Panc1 (cell line): ENCODE measurements around the gene PEX7. TPM values are rescaled to one million over a fixed set of nuclear protein-coding genes. Genes with fewer than 3 reads are reported as not detected.
"Not testable (repeated sequence)": the region's sequence is repeated elsewhere in the genome, so short reads cannot be mapped to it uniquely, and the experiment has no call there.

ENCODE experiments used
- ATAC-seq: fragments of 200-7000 bp; cut with Tn5 transposase; 2 replicates; pipeline ENCODE4 v1.9.1; 2020; ENCODE audit warnings: mild to moderate bottlenecking, moderate library complexity
- BruUV-seq: library from RNA; stranded (reverse); fragments of 400-500 nt; replicated peaks from 2 replicates; lab custom pipeline; 2021; lab: Mats Ljungman, UMichigan
- CTCF ChIA-PET: fragments of 300-600 bp; sonication (Branson Sonifier 250); formaldehyde crosslinking; loops from one replicate; lab custom pipeline; 2022; ENCODE audit warnings: antibody characterized with exemption; lab: Charles Lee
- POLR2A ChIA-PET: fragments of 300-600 bp; sonication (Branson Sonifier 250); formaldehyde crosslinking; loops from one replicate; lab custom pipeline; 2022; ENCODE audit warnings: antibody characterized with exemption; lab: Charles Lee
- DNase-seq: peaks from one replicate; pipeline ENCODE4 v3.0.0-alpha.2; 2010; ENCODE audit warnings: low read depth, low spot score
- H3K27ac ChIP-seq: 2 replicates; pipeline ENCODE4 v1.5.1; 2011; ENCODE audit warnings: mild to moderate bottlenecking, low read length, inconsistent platforms
- H3K27me3 ChIP-seq: fragments of 200-500 bp; sonication (Bioruptor generic); 2 replicates; pipeline ENCODE4 v1.6.0; 2014; ENCODE audit warnings: low read length, inconsistent platforms; ENCODE audit not compliant: control insufficient read depth, insufficient read depth
- H3K36me3 ChIP-seq: fragments of 200-500 bp; sonication (Bioruptor generic); 2 replicates; pipeline ENCODE4 v1.5.1; 2014; ENCODE audit warnings: inconsistent platforms, mild to moderate bottlenecking, low read length, moderate library complexity; ENCODE audit not compliant: control insufficient read depth, insufficient read depth
- H3K4me1 ChIP-seq: 2 replicates; pipeline ENCODE4 v1.5.1; 2011; ENCODE audit warnings: inconsistent platforms, mild to moderate bottlenecking, low read length, moderate library complexity; ENCODE audit not compliant: control insufficient read depth, insufficient read depth
- H3K4me3 ChIP-seq, 2 experiments: 2 replicates each; pipeline ENCODE4 v1.5.1; 2011 to 2012; ENCODE audit warnings: low read depth in 2 of 2, low read length in 2 of 2, mild to moderate bottlenecking in 2 of 2, inconsistent platforms in 1 of 2, moderate library complexity in 1 of 2
- H3K9me3 ChIP-seq: fragments of 200-500 bp; sonication (Bioruptor generic); 2 replicates; pipeline ENCODE4 v1.5.1; 2014; ENCODE audit warnings: low read depth, mild to moderate bottlenecking, inconsistent platforms, low read length, moderate library complexity; ENCODE audit not compliant: control insufficient read depth, insufficient read depth
- POLR2AphosphoS5 ChIP-seq: IDR thresholded peaks from 2 replicates; pipeline ENCODE4 v1.6.1; 2012; ENCODE audit warnings: mild to moderate bottlenecking, low read depth, low read length, moderate library complexity
- SIN3A ChIP-seq: IDR thresholded peaks from 2 replicates; pipeline ENCODE4 v1.6.1; 2012; ENCODE audit warnings: low read depth, mild to moderate bottlenecking, low read length, moderate library complexity, borderline replicate concordance; ENCODE audit not compliant: insufficient read depth
- TCF7L2 ChIP-seq: IDR thresholded peaks from 2 replicates; pipeline ENCODE4 v1.6.1; 2011; ENCODE audit warnings: mild to moderate bottlenecking, low read depth, low read length, inconsistent platforms
- in situ Hi-C: cut with HindIII; loops from 2 replicates; pipeline ENCODE4 v1.10.0; 2016; ENCODE audit warnings: low sequenced_read_pairs, low pct_unique_long_range_greater_than_20kb
- intact Hi-C: fragments of 100-400 bp; cut with micrococcal nuclease; formaldehyde crosslinking; loops from one replicate; pipeline ENCODE4 v1.10.0; 2022; ENCODE audit not compliant: unreplicated experiment
- total RNA-seq: library from RNA; stranded (reverse); gene quantifications from one replicate; pipeline ENCODE4 v1.2.1, GENCODE V29; 2021; ENCODE audit not compliant: unreplicated experiment
- TF ChIP-seq, protein P1 (sequence below), 2 experiments: IDR thresholded peaks; 2 replicates each; pipeline ENCODE4 v1.6.1; 2011 to 2012; ENCODE audit warnings: low read depth in 2 of 2, control low read depth in 1 of 2, low read length in 1 of 2, mild to moderate bottlenecking in 1 of 2, moderate library complexity in 1 of 2; ENCODE audit not compliant: insufficient read depth in 1 of 2
- TF ChIP-seq, protein P2 (sequence below): fragments of 450-650 bp; IDR thresholded peaks from 2 replicates; pipeline ENCODE4 v1.5.1; 2017; ENCODE audit warnings: mild to moderate bottlenecking

PEX7 gene
- total RNA-seq, 1 experiment from 2014 or later: 8.8 TPM

DNA sequence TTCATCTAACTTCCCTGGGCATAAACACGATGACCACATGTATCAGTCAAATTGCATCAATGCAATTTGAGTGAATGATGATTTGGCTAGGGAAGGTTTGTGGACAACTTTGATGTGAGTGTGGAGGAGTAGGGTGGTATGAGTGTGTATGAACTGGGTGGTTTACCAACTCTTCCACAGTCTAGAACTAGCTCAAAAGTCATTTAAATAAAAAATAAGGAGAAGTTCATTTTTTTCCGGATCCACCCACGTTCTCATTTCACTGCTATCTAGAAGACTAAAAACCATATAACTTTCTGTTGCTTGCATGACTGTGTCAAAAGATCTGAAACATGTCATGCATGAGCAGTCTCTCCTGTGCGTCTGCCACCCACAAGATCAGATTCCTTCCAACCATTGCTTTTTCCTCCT lies 123.3 kb downstream of the PEX7 start:
- in situ Hi-C loops: no loop called here
- ChIA-PET POLR2A (no interaction called here), CTCF (no interaction called here)
- ATAC-seq: no peak
- Histone ChIP-seq H3K27me3 (peaks cover 3% of the 10 kb centered on the region; the same call in 1 of the 2 replicates), H3K27ac (no peak overlapping the region), H3K36me3 (no peaks in the 10 kb centered on the region), H3K4me1 (no peaks in the 10 kb centered on the region), H3K9me3 (no peaks in the 10 kb centered on the region), H3K4me3 (no peak overlapping the region)
- DNase-seq: no peak
- no TSS peak for BruUV-seq
- TF ChIP-seq, protein P1, sequence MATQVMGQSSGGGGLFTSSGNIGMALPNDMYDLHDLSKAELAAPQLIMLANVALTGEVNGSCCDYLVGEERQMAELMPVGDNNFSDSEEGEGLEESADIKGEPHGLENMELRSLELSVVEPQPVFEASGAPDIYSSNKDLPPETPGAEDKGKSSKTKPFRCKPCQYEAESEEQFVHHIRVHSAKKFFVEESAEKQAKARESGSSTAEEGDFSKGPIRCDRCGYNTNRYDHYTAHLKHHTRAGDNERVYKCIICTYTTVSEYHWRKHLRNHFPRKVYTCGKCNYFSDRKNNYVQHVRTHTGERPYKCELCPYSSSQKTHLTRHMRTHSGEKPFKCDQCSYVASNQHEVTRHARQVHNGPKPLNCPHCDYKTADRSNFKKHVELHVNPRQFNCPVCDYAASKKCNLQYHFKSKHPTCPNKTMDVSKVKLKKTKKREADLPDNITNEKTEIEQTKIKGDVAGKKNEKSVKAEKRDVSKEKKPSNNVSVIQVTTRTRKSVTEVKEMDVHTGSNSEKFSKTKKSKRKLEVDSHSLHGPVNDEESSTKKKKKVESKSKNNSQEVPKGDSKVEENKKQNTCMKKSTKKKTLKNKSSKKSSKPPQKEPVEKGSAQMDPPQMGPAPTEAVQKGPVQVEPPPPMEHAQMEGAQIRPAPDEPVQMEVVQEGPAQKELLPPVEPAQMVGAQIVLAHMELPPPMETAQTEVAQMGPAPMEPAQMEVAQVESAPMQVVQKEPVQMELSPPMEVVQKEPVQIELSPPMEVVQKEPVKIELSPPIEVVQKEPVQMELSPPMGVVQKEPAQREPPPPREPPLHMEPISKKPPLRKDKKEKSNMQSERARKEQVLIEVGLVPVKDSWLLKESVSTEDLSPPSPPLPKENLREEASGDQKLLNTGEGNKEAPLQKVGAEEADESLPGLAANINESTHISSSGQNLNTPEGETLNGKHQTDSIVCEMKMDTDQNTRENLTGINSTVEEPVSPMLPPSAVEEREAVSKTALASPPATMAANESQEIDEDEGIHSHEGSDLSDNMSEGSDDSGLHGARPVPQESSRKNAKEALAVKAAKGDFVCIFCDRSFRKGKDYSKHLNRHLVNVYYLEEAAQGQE (IDR thresholded peaks at IDR 0.05; ENCODE audit: insufficient read depth in 1 of 2, low read depth in 2 of 2, low read length in 1 of 2): no peak
- TF ChIP-seq POLR2AphosphoS5: no peak
- TF ChIP-seq TCF7L2: no peak
- TF ChIP-seq SIN3A: no peak
- TF ChIP-seq, protein P2, sequence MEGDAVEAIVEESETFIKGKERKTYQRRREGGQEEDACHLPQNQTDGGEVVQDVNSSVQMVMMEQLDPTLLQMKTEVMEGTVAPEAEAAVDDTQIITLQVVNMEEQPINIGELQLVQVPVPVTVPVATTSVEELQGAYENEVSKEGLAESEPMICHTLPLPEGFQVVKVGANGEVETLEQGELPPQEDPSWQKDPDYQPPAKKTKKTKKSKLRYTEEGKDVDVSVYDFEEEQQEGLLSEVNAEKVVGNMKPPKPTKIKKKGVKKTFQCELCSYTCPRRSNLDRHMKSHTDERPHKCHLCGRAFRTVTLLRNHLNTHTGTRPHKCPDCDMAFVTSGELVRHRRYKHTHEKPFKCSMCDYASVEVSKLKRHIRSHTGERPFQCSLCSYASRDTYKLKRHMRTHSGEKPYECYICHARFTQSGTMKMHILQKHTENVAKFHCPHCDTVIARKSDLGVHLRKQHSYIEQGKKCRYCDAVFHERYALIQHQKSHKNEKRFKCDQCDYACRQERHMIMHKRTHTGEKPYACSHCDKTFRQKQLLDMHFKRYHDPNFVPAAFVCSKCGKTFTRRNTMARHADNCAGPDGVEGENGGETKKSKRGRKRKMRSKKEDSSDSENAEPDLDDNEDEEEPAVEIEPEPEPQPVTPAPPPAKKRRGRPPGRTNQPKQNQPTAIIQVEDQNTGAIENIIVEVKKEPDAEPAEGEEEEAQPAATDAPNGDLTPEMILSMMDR: no peak
- intact Hi-C loops: no loop called here

DNA sequence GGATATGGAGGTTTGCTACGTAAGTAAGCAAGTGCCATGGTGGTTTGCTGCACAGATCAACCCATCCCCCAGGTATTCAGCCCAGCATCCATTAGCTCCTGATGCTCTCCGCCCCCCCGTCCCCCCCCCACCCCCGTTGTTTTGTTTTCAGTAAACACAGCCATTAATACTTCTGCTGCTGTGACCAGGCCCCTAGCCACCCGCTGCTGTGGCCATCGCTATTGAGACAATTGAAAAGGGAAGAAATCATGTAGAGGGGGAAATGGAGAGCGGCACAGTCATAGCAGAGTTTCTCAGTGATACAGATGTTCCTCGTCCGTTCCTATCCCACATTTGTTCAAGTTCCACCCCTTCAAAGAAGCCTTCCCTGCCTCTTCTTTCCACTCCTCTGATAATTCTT lies 124.6 kb downstream of the PEX7 start:
- Histone ChIP-seq H3K4me1 (no peaks in the 10 kb centered on the region), H3K9me3 (no peaks in the 10 kb centered on the region), H3K36me3 (no peaks in the 10 kb centered on the region), H3K27me3 (peaks cover 3% of the 10 kb centered on the region; the same call in 1 of the 2 replicates), H3K27ac (no peak overlapping the region), H3K4me3 (no peak overlapping the region)
- BruUV-seq: no TSS peak
- ChIA-PET POLR2A (no interaction called here), CTCF (no interaction called here)
- intact Hi-C loops (no loop called here), in situ Hi-C loops (no loop called here)
- TF ChIP-seq POLR2AphosphoS5 (no peak), SIN3A (no peak), TCF7L2 (no peak)
- TF ChIP-seq, protein P2: no peak
- TF ChIP-seq, protein P1 (IDR thresholded peaks at IDR 0.05; ENCODE audit: insufficient read depth in 1 of 2, low read depth in 2 of 2, low read length in 1 of 2): no peak
- ATAC-seq: no peak
- no peak for DNase-seq

DNA sequence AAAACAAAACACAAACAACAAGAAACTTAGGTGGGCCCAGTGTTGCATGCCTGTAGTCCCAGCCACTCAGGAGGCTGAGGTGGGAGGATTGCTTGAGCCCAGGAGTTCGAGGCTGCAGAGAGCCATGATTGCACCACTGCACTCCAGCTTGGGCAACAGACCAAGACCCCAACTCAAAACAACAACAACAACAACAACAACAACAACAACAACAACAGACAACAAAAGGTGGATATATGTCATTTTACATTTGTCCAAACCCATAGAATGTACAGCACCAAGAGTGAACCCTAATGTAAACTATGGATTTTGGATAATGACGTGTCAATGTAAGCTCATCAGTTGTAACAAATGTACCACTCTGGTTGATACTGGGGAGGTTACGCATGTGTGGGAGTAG lies 127.6 kb downstream of the PEX7 start:
- H3K9me3 ChIP-seq, H3K4me1 ChIP-seq, ATAC-seq, POLR2A ChIA-PET, H3K4me3 ChIP-seq, H3K27ac ChIP-seq, DNase-seq, BruUV-seq, CTCF ChIA-PET, H3K27me3 ChIP-seq, in situ Hi-C loops, H3K36me3 ChIP-seq, intact Hi-C loops: not testable (repeated sequence)
